GM19351 (cell line): ENCODE results near the gene NACC2.

Experiments
- ATAC-seq: cut with Tn5 transposase; IDR thresholded peaks from one replicate; pipeline ENCODE4 v1.9.1; 2021; ENCODE audit warnings: mild to moderate bottlenecking, moderate library complexity; ENCODE audit not compliant: unreplicated experiment

Gene NACC2

DNA sequence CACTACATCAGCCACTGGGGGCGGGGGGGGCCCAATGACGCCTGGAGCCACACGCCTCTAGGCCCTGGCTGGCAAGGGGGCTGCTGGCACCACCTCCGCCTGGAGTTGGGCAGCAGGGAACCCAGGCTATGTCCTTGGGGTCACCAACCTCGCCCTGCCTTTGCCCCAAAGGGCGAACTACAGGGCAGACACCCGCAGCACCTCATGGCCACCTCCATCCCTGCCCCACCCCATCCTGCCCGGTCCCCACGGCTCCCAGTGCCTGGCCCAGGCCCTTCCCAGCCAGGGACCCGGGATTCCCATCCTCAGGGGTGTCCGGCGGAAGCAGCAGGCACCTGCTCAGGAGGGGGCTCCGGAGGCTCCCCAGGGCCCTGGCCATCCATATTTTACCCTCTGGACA, 37.0 kb downstream of the NACC2 start:
- no peak for ATAC-seq

DNA sequence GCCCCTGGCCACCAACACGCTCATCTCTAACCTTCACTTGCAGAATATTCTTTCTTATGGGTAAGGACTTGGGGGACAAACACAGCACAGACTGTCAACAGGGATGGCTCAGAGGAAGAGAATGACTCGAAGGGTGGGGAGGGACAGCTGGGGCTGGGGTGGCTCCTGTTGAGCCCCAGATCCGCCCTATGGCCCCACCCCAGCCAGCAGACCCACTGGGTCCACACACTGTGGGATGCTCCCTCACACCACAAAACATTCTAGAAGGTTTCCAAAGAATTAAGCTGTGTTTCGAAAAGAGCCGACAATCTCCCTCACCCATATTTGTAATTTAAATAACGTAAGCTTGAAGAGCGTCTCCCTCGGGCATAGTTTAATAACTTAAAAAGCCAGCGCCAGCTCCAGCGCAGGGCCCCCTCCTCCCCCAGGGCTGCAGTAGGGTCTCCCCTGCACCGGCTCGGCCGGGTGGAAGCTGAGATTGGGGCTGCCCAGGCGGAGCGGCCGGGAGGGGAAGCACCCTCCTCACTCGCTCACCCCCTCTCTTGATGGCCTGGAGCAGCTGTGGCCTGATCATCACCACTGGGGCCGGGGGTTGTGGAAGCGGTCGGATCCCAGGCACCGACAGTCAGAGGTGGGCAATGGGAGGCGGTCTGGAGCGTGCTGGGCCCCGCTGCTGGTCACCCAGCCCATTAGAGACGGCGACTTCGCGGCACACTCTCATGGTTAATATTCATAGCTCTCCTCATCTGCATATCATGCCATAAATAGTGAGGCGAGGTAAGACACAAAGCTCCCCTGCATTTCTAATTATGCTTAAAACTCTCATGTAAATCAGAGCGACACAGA, 37.6 kb downstream of the NACC2 start:
- no peak for ATAC-seq

DNA sequence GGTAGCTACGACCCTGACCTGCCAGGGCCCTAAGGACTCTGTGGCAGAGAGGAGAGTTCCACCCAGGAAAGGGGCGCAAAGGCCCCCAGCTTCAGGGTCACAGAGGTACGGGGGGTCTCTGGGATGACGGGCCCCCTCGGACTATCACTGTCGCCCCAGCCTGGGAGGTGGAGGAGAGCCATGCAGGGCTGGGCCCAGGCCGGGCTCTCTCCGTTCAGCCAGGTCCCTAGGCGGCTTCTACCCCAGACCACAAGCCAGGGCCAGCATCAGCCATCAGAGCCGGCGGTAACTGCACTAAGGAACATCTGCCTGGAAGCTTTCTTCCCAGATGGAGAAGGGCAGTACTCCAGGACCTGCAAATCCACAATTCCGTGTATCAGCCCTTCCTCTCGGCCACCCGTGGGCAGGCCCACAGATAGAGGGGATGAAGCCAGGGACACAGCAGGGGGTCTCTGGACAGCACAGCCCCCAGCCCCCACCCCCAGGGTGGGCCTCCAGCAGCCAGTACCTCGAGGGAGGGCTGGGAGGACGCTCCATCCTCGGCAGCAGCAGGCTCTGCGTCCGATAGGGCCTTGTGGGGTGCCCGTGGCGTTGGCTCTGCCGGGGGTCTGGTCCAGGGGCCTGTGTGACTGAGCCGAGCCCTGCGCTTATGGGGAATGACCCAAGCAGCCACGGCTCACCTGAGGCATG, 38.4 kb downstream of the NACC2 start:
- no peak for ATAC-seq

DNA sequence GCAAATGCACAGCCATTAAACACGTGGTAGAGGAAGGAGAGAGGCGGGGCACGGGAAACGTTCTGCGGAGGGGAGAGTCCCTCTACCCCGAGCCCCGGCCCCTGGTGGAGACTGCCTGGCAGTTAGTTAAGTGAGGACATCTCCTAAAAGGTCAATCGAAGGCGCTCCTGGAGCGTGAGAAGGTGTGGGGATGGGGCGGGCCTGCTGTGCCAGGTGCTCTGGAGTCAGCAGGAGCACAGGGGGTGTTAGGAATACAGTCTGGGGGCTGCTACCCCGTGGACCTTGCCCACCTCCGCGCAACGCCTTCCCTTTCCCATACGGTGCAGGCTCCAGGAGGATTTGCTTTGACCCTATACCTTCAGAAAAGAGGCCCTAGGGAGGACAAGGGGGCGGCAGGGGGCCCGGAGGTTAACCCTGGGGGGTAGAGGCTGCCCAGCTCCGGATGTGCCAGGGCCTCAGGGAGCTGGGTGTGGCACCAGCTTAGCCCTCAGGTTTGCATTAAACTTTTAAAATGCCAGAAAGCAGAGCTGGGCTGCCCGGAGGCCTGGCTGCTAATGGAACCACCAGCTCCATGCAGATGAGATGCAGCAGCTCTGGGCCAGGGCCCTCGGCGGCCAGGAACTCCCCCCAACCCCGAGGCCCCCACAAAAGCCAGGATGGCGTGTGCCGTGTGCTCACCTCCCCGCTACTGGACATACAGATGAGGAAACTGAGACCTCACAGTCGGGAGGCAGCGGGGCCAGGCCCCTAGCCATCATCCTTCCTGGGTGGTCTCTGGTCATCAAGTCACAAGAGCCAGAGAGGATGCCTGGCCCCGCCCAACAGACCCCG, 39.2 kb downstream of the NACC2 start:
- no peak for ATAC-seq

DNA sequence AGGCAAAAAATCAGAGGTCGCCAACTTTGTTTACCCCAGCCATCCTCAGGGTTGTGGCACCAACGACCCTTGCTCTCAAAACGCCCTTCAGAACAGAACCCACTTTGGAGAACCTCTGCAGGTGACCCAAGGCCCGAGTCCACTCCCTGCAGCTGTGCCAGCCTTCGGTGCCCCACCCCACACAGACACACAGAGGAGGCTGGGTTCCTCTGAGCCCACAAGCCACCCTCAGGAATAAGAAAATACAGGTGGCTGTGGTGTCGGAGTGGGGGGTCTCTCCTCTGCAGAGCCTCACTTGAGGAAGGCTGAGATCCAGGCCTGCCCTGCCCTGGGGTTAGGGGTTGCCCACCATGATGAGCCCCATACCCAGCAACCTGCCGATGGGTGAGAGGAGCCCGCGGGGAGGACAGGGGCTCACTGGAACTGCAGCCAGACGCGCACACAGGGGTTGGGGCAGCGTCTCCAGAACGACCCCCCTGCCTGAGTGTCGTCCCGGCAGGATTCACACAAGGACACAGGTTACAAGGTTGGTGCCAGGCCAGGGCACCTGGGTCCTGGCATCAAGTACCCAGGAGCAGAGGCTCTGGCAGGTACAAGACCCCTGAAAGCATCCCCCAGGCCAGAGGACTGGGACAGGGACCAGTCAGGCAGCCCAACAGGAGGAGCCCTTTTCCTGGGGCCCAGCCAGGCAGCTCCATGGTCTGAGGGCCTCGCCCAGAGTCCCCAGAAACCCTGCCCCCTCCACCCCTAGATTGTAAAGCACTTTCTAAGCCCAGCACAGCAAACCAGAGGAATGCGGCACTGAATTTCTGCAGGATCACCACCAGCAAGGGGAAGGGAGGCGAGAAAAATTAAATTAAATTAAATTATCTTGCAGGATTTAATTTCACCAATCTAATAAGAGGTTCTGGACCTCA, 40.0 kb downstream of the NACC2 start:
- ATAC-seq = no peak

DNA sequence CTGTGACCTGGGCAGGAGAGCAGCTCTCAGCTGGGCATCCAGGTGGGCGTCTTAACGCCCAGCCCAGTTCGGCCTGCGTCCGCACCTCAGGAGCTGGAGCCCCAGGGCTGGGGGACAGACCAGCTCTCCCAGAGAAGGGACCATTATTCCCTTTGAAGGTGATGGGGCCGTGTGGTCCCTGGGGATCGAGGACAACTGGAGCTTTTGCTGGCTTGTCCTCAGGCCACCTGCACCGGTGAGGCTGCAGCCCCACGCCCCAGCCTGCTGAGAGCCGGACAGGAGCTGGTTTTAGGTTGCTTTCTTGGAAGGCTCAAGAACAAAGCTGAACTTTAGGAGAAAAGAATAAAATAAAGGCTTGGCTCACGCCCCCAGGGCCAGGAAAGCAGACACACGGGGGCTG, 40.9 kb downstream of the NACC2 start:
- no peak for ATAC-seq

DNA sequence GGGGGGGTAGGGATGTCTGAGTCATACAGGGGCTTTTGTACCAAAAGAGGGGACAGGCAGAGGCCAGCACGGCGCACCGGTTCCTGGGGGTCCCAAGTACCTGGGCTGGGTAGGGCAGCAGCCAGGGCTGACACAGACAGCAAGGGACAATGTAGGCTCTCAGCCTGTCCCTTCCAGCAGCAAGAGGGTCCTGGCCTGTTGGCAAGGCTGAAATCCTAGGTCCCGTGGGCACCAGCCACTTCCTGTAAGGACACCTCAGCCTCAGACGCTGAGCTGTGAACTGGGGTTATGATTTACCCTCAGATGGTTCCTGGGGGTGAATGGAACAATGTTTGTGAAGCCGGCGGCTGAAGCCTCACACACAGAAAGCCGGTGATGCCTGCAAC, 41.3 kb downstream of the NACC2 start:
- ATAC-seq = no peak

DNA sequence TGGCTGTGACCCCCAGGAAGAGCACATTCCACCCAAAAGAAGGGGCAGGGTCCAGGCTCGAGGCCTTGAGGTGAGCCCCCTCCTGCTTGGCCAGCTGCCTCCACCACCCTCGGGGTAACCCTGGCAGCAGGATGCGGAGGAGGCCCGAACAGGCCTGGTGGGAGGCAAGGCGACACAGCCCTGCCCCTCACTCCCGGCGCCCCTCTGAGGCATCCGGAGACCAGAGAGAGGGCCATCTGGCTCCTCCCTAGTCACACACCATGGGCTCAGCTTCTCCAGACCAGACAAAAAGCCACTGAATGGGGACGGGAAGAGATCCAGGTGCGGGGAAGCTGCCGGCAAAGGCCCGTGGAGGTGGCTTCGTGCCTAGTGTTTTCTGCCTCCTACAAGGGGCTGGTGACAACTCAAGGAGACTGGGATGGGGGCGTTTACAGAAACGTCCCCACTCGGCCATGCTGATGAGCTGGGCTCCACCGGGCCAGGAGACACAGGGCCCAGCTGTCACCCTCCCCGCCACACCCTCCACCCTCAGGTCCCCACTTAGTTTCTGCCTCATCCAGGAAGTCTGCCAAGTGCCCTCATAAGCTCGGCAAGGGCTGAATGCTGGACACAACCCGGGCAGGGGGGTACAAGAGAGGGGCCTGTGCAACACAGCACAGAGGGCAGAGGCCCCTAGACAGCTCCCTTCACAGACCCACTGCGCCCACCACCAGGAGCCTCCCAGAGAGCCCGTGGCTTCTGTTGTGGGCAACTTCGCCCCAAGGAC, 41.9 kb downstream of the NACC2 start:
- ATAC-seq = no peak

DNA sequence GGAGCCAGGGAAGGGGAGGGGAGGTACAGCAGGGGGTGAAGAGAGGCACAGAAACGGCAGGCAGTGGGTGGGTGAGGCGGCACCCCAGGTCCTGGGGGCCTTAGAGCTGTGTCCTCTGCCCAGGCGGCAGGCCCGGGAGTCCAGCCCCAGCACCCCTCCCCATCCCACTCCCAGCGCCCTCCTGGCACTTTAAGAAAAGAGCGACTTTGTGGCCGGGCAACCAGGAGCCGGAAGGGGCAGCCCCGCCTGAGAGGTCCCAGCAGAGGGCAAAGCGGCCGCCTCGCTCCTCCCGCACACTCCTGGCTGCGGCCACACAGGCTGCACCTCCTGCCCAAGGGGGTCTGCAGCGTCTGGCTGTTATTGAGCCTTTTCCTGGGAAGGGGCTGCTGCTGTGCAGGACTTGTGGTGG, 42.6 kb downstream of the NACC2 start:
- ATAC-seq = no peak

DNA sequence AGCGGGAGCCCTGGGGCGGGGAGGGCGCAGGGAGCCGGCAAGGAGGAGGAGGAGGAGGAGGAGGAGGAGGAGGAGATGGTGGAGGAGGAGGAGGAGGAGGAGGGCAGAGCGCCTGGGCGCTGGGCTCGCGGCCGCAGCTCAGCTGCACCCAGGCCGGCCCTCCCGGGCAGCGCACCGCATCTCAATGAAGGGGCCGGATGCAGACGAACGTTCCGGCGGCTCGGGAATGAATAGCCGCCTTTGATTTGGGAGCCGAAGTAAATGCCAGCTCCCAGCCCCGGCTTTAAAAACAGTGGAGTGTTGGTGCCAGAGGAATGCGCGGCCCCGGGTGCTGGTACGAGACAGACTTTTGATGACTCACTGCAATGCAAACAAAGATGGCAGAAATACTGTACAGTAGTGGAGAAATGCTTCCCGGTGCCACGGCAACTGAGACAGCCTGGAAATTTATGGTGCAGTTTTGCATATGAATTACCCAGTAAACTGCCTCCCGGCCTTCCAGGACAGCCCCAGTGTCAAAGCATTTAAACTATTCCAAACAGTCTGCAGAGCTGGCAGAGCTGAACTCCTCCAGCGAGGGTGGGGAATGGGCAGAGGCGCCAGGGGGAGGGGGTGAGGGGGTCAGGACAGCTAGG, 43.1 kb downstream of the NACC2 start:
- ATAC-seq = no peak

DNA sequence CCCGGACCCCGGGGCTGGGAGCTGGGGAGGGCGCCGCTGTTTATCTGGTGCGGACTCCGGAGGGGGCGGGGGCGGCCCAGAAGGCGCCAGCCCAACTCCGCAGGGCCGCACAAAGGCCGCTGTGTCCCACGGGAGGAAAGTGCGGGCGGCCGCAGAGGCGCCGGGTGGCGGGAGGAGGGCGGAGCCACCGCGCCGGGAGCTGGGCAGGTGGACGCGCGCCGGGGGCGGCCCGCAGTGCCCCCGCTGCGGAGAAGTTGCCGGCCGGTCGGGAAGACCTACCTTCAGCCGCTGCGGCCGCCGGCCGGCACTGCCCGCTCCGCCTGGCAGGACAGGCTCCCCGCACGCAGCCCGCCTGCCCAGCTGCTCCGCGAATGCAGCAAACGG, 43.6 kb downstream of the NACC2 start:
- ATAC-seq = no peak

DNA sequence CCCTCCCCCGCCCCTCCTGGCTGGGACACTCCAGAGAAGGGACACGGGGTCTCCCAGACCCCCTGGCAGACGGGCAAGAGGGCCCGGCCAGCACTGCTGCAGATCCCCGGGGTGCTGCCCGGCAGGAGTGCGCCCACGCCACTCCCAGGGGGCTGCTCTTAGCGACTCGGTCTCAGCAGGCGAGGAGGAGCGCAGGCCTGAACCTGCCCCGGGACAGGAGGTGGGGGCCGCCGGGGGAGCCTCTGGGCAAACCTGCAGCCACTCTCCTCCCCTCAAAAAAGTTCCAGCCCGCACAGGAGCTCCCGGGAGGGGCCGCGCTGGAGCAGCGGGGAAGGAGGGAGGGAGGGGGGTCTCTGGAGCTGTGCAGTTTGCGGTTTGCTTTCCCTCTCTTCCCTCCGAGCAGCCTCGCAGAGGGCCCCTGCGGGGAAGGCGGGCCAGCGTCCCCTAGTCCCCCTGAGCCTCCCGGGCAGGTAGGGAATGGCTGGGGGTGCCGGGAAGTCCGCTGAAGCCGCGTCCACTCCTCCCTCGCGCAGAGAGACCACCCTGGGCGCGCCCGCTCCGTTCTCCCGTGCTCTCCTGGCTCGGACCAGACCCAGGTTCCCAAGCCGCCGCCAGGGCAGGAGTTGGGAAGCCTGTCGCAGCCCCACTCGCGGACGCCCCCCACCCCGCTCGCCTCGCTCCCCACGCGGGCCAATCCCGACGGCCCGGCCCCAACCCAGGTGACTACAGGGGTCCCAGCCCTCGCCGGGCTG, 44.2 kb downstream of the NACC2 start:
- no peak for ATAC-seq

DNA sequence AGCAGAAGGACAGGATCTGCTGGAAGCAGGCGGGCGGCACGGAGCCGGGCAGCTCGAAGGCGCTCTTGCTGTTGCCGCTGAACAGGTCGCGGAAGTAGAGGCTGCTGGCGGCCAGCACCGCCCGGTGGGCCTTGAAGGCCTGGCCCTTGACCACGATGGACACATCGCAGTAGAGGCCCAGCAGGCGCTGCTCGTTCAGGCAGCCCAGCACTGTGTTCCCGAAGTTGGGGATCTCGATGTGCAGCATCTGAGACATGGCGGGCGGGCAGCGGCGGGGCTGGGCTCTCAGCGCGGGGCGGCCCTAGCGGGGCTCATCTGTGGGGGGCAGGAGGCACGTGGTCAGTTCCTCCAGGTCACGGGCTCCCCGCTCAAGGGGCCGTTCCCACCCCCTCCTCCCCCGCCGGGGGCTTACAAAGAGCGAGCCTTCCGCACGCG, 44.8 kb downstream of the NACC2 start:
- ATAC-seq = no peak

DNA sequence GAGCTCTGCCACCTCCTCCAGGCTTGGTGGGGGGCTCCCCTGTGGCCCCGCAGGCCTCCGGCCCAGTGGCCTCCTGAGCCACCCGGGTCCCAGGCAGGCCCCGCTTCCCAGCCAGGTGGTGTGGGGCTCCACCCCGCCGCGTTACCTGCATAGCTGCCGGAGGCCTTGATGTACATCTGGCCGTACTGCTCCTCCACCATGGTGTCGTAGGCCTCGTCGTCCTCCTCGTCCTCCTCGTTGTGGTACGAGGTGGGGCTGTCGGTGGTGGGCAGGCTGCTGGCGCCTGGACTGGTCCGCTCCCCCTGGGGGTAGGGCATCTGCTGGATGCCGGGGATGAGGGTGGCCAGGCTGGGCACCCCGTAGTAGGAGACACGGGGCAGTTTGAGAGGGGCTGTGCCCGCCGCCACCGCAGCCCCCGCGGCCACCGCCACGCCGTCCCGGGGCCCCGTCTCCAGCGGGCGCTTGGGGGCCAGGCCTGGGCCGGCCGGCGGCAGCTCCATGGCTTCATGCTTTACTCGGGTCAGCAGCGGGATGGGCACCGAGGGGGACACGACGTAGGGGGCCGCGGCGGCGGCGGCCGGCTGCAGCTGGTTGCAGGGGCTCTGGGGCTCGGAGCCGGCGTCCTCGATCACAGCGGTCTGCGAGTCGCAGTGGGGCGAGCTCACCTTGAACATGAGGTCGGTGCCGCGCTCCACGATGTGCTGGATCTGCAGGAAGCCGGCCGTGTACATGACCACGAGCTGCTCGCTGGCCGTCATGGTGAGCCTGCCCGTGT, 45.4 kb downstream of the NACC2 start:
- ATAC-seq = no peak

DNA sequence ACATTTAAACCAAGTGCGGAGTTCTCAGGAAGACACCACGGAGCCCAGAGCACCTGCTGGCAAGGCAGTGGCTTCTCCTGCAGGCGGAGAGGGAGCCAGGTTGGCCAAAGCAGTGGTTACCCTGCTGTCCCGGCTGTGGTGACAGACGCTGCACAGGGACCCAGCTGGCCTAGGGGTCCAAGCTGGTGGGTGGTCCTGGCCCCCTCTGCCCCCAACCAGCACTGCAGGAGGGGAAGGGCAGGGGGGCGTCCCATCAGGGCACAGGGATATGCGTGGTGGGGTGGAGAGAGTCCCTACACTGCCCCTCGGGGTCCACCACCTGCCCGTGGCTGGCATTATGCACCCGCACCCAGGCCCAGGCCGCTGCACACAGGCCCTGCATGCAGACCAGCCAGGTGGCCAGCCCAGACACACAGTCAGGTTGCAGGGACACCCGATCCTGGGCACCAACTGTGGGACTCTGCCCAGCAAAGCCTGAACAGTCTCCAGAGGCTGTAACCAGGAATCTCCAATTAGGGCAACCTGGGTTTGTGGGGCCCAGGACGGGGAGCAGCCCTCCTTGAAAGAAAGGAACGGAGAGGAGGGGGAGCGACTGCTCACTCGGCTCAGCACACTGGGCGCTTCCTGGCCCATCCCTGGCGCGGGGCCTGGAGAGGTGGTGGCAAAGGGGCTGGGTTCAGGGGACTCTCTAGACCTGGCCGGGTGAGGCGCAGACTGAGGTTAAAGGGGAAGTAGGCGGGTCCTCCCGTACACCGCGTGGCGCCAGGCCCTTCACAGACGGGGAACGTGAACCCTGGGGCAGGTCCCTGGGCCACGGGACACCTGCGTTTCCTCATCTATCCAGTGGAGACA, 46.3 kb downstream of the NACC2 start:
- no peak for ATAC-seq

DNA sequence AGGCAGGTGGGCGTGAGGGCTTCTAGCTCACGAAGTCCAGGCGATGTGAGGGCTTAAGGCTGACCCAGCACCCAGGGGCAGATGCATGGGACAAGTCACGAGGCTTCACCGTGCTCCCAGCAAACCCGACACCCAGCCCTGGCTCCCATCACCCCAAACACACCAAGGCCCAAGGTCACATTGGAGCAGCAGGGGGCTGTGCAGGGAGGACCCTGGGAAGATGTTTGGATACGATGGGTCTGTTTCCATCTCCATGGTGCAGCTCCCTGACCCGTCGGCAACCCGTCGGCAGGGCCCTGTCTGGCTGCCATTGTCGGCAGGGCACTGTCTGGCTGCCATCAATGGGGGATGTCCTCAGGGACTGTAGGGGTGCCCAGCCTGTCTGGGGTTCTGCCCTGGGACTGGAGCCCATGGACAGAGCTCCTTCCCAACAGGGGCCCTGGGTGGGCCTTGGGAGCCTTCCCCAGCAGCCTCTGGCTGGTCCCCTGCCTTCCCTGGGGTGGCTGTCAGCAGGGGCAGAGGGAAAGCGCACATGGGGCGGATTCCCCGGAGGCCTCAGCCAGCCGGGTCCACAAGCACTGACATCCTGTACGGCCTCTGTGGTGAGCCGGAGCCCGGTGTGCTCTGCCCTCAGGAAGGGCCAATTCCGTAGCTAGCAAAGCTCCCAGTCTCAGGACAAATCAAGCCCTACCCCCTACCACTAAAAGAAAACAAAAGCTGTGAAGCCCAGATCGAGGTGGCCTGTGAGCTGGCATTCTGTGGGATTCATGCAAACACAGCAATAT, 47.1 kb downstream of the NACC2 start:
- ATAC-seq = no peak
